A549 (cell line): ENCODE results near the gene NCEH1.

Experiments used
- CHD4 ChIP-seq: fragments of 200-600 bp; sonication (generic); IDR thresholded peaks from 2 replicates; pipeline ENCODE4 v1.6.1; 2016; ENCODE audit warnings: antibody characterized with exemption, mild to moderate bottlenecking, borderline replicate concordance
- EP300 ChIP-seq, 2 experiments: fragments of >200 bp; sonication (Bioruptor Twin); formaldehyde crosslinking; IDR thresholded peaks; 2 replicates in 1 of 2; 3 replicates in 1 of 2; pipeline ENCODE4 v1.6.1; 2016 to 2017
- MAFK ChIP-seq: fragments of 450-650 bp; IDR thresholded peaks from 2 replicates; pipeline ENCODE4 v1.6.1; 2014; ENCODE audit not compliant: partially characterized antibody
- NR3C1 ChIP-seq: fragments of >200 bp; sonication (Bioruptor Twin); formaldehyde crosslinking; IDR thresholded peaks from 3 replicates; pipeline ENCODE4 v1.6.1; 2017
- POLR2A ChIP-seq: IDR thresholded peaks from 2 replicates; pipeline ENCODE4 v1.6.1; 2012; ENCODE audit warnings: mild to moderate bottlenecking, low read length
- POLR2AphosphoS2 ChIP-seq: conservative IDR thresholded peaks from 2 replicates; pipeline ENCODE4 v1.6.1; 2012; ENCODE audit warnings: low read length, improper control_type of control experiment, inconsistent platforms
- RFX5 ChIP-seq: fragments of 450-650 bp; IDR thresholded peaks from 2 replicates; pipeline ENCODE4 v1.7.1; 2014; ENCODE audit warnings: antibody characterized with exemption, mild to moderate bottlenecking, moderate library complexity
- TF ChIP-seq, protein P1 (sequence below): fragments of >200 bp; sonication (Bioruptor Twin); formaldehyde crosslinking; IDR thresholded peaks from 3 replicates; pipeline ENCODE4 v1.5.1; 2016
- TF ChIP-seq, protein P2 (sequence below): fragments of 150-350 bp; IDR thresholded peaks from 2 replicates; pipeline ENCODE4 v1.6.1; 2014; ENCODE audit warnings: low read depth, mild to moderate bottlenecking, low read length

DNA sequence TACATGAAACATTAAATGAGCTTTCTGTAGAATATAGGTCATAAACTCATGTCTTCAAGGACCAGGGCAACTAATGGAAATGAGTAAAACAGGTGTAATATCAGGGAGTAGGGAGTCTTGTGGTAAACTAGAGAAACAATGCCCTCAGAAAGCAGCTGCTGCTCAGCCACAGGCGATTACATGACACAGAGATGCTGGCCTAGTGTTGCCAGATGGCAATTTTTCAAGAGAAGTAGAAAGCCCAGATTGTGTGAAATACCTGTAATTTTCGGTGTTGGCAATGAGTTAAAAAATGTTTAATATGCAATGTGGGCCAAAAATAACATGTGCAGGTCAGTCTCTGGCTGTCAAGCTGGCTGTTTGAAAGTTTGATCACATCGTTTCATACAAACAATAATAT is 23.4 kb downstream of the NCEH1 start:
- TF ChIP-seq, protein P1, sequence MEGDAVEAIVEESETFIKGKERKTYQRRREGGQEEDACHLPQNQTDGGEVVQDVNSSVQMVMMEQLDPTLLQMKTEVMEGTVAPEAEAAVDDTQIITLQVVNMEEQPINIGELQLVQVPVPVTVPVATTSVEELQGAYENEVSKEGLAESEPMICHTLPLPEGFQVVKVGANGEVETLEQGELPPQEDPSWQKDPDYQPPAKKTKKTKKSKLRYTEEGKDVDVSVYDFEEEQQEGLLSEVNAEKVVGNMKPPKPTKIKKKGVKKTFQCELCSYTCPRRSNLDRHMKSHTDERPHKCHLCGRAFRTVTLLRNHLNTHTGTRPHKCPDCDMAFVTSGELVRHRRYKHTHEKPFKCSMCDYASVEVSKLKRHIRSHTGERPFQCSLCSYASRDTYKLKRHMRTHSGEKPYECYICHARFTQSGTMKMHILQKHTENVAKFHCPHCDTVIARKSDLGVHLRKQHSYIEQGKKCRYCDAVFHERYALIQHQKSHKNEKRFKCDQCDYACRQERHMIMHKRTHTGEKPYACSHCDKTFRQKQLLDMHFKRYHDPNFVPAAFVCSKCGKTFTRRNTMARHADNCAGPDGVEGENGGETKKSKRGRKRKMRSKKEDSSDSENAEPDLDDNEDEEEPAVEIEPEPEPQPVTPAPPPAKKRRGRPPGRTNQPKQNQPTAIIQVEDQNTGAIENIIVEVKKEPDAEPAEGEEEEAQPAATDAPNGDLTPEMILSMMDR, result no peak
- TF ChIP-seq, protein P2, sequence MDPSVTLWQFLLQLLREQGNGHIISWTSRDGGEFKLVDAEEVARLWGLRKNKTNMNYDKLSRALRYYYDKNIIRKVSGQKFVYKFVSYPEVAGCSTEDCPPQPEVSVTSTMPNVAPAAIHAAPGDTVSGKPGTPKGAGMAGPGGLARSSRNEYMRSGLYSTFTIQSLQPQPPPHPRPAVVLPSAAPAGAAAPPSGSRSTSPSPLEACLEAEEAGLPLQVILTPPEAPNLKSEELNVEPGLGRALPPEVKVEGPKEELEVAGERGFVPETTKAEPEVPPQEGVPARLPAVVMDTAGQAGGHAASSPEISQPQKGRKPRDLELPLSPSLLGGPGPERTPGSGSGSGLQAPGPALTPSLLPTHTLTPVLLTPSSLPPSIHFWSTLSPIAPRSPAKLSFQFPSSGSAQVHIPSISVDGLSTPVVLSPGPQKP, result no peak
- TF ChIP-seq EP300 (IDR thresholded peaks at IDR 0.05) (no peak), NR3C1 (no peak), POLR2A (no peak), RFX5 (no peak), CHD4 (no peak), POLR2AphosphoS2 (no peak), MAFK (no peak)
